Pancreas (tissue), 10 donors: Measurements from ENCODE around the gene MYOCD. TPM values are rescaled to one million over a fixed set of nuclear protein-coding genes. Genes with fewer than 3 reads are reported as not detected.

ENCODE experiments used
- ATAC-seq, 4 donors: fragments of 200-7000 bp; cut with Tn5 transposase; one replicate each; pipeline versions ENCODE4 v1.8.0 to v1.9.1; 2020; ENCODE audit warnings: mild to moderate bottlenecking in 4 of 4, moderate library complexity in 4 of 4
- DNase-seq, 6 donors: peaks; one replicate each; pipeline ENCODE4 v3.0.0-alpha.2; 2020
- FAIRE-seq: peaks from 2 replicates; lab custom pipeline; 2012; peaks lifted over from hg19 to GRCh38; lab: Jason Lieb, UNC
- H3K27ac ChIP-seq, 4 donors: fragments of 200-600 bp; sonication (generic); 1 replicate in 3 of 4; 2 replicates in 1 of 4; pipeline versions ENCODE4 v1.5.0 to v1.8.0; 2020
- H3K27me3 ChIP-seq, 4 donors: fragments of 200-600 bp; one replicate each; pipeline ENCODE4 v1.8.0; 2021
- H3K36me3 ChIP-seq, 3 donors: fragments of 200-600 bp; sonication (generic) in 1 of 3; one replicate each; pipeline versions ENCODE4 v1.5.0 to v1.8.0; 2020 to 2021
- H3K4me1 ChIP-seq, 3 donors: fragments of 200-600 bp; one replicate each; pipeline ENCODE4 v1.8.0; 2021
- H3K4me3 ChIP-seq, 4 donors: fragments of 200-600 bp; sonication (generic) in 2 of 4; one replicate each; pipeline versions ENCODE4 v1.5.0 to v1.8.0; 2020 to 2021
- H3K9me3 ChIP-seq, 4 donors: fragments of 200-600 bp; one replicate each; pipeline ENCODE4 v1.8.0; 2021
- WGBS, 2 donors: extraction: QIAGEN DNeasy Blood & Tissue Kit; methylation state at CpG; one replicate each; pipeline ENCODE4 v1.1.7; 2013; 5-methylcytosine and 5-hydroxymethylcytosine counted together
- intact Hi-C, 3 donors: fragments of 100-400 bp; cut with DNase I; formaldehyde crosslinking; loops; one replicate each; pipeline versions ENCODE4 v1.11.1 to v1.14.2; 2022
- polyA plus RNA-seq, 2 donors: library from polyadenylated mRNA; stranded (reverse); fragments of 200-250 nt; gene quantifications; one replicate each; pipeline ENCODE4 v1.2.3, GENCODE V29; 2013
- total RNA-seq, 6 donors: library from RNA; stranded (reverse); fragmentation: NEBNext Ultra II Directional in 4 of 6; extraction: Animal tissue kit (Norgen Biotek cat#: 25700) in 4 of 6; gene quantifications; one replicate each; pipeline versions ENCODE4 v1.2.1 to v1.2.4, GENCODE V29; 2021 to 2023
- TF ChIP-seq, protein P1 (sequence below), 4 donors: fragments of 200-600 bp; sonication (generic) in 3 of 4; IDR thresholded peaks; one replicate each; pipeline versions ENCODE4 v1.5.0 to v1.8.0; 2021; ENCODE audit warnings: antibody characterized with exemption in 4 of 4
- donor health status: healthy with polysubstance abuse.
- donor health status: DM: no; HTN: no; CAD: no; lungs with moderate emphysema.
- donor health status: DM: no; HTN: no; CAD: no.
- donor health status: control.
- donor health status: control.
- donor health status: Bipolar disorder and iron deficiency.
- donor health status: DM: yes; HTN: yes; CAD: no.
- donor health status: DM: no; HTN: no; CAD: no.
- donor health status: DM: no; HTN: no; CAD: no.
- donor health status: DM: yes; HTN: yes; CAD: no.

MYOCD gene
- total and polyA plus RNA-seq, 8 donors = 0.08 to 0.37 (median 0.23) TPM; not detected in 1

DNA sequence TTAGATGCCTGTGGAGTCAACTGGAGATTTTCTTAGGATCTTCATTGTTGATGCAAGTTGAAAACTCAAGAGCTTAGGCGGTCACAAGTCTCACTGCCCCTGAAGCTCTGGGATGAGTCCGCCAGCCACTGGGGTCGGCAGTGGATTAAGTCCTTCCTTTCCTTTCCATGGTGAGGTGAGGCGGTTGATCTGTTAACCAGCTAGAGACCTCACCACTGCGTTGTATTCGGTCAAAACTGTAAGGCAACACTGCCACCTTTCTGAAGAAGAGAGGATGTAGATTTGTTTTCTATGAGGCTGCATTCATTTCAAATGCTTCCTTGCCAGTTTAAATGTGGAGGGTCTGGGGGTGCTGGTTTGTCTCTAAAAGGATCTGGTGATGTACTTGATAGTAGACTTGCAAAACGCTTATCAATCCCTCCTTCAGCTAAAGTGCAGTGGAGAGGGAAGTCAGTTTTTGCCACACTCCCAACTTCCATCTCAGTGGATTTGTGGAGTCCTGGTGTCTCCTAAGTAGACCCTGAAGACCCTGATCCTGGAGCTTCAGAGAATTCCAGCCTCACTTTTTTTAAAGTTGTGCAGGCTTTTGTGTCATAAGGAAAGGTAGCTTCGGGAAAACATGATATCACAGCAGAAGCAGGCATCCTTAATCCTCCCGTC, 1.7 kb downstream of the MYOCD start:
- peak in 3 of 4 donors; percentile 62 to 75 (median 64) for ATAC-seq
- intact Hi-C loops = loop anchor here in 1 of 3 donors (10.0 kb wide), 2 partner anchors 123 to 413 kb away; no protein-coding TSS in a partner anchor
- no peak overlapping the region for H3K4me3 ChIP-seq
- H3K27ac ChIP-seq = no peak overlapping the region
- H3K4me1 ChIP-seq = peaks cover 0 to 4% (median 0%) of the 10 kb centered on the region in 3 donors
- FAIRE-seq = no peak
- no peak for DNase-seq
- no peaks in the 10 kb centered on the region for H3K36me3 ChIP-seq
- peaks cover 0 to 20% (median 0%) of the 10 kb centered on the region in 4 donors for H3K27me3 ChIP-seq
- no peaks in the 10 kb centered on the region for H3K9me3 ChIP-seq
- 10% methylated on average over 9 of the region's 9 CpGs for whole genome bisulfite sequencing, 2 donors
- TF ChIP-seq, protein P1, sequence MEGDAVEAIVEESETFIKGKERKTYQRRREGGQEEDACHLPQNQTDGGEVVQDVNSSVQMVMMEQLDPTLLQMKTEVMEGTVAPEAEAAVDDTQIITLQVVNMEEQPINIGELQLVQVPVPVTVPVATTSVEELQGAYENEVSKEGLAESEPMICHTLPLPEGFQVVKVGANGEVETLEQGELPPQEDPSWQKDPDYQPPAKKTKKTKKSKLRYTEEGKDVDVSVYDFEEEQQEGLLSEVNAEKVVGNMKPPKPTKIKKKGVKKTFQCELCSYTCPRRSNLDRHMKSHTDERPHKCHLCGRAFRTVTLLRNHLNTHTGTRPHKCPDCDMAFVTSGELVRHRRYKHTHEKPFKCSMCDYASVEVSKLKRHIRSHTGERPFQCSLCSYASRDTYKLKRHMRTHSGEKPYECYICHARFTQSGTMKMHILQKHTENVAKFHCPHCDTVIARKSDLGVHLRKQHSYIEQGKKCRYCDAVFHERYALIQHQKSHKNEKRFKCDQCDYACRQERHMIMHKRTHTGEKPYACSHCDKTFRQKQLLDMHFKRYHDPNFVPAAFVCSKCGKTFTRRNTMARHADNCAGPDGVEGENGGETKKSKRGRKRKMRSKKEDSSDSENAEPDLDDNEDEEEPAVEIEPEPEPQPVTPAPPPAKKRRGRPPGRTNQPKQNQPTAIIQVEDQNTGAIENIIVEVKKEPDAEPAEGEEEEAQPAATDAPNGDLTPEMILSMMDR (IDR thresholded peaks at IDR 0.05) = peak in 1 of 4 donors; percentile 12

GRCh38 chr17:12671906-12672305, 6.2 kb downstream of the MYOCD start:
- TF ChIP-seq, protein P1 (IDR thresholded peaks at IDR 0.05) = no peak
- no peaks in the 10 kb centered on the region for H3K4me1 ChIP-seq
- no peak for FAIRE-seq
- peaks cover 0 to 6% (median 0%) of the 10 kb centered on the region in 4 donors for H3K27me3 ChIP-seq
- ATAC-seq = no peak
- no peak overlapping the region for H3K4me3 ChIP-seq
- no peaks in the 10 kb centered on the region for H3K9me3 ChIP-seq
- H3K36me3 ChIP-seq = no peaks in the 10 kb centered on the region
- 83 to 85% methylated on average over 2 of the region's 2 CpGs for WGBS, 2 donors
- no peak overlapping the region for H3K27ac ChIP-seq
- intact Hi-C loops = no loop called here
- no peak for DNase-seq

DNA sequence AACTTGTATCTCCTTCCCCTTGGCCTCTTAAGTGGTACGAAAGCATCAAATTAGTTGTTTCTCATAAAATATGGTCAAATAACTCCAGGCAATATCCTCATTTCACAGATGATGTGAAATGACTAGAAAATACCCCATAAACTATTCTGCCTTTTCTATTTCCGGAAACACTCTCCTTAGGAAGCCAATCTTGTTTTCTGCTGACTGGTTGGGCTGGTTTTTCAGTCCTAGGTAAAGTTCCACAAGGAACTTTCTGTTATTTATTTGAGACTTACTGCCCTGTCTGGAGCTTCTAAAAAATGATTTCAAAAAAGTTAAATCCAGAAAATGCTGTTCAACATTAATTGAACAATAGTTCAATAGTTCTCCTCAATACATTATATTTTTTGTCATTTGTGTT, 7.3 kb downstream of the MYOCD start:
- no peaks in the 10 kb centered on the region for H3K36me3 ChIP-seq
- FAIRE-seq (no peak), DNase-seq (no peak), ATAC-seq (no peak)
- TF ChIP-seq, protein P1 (IDR thresholded peaks at IDR 0.05) = no peak
- H3K4me1 ChIP-seq = no peaks in the 10 kb centered on the region
- WGBS, 2 donors = 59 to 68% methylated on average over 2 of the region's 2 CpGs
- H3K9me3 ChIP-seq = no peaks in the 10 kb centered on the region
- no peak overlapping the region for H3K4me3 ChIP-seq
- no peak overlapping the region for H3K27ac ChIP-seq
- H3K27me3 ChIP-seq = peaks cover 0 to 4% (median 0%) of the 10 kb centered on the region in 4 donors
- intact Hi-C loops = no loop called here

GRCh38 chr17:12673788-12674187, 8.1 kb downstream of the MYOCD start:
- 79 to 87% methylated on average over 3 of the region's 3 CpGs for WGBS, 2 donors
- Histone ChIP-seq H3K27ac (no peak overlapping the region), H3K36me3 (no peaks in the 10 kb centered on the region), H3K4me3 (no peak overlapping the region), H3K9me3 (no peaks in the 10 kb centered on the region), H3K27me3 (peaks cover 0 to 4% (median 0%) of the 10 kb centered on the region in 4 donors), H3K4me1 (no peaks in the 10 kb centered on the region)
- TF ChIP-seq, protein P1 (IDR thresholded peaks at IDR 0.05) = no peak
- ATAC-seq (no peak), FAIRE-seq (no peak), DNase-seq (no peak)
- intact Hi-C loops = no loop called here

- Histone ChIP-seq H3K36me3 (no peaks in the 10 kb centered on the region), H3K27me3 (peaks cover 0 to 3% (median 0%) of the 10 kb centered on the region in 4 donors), H3K9me3 (no peaks in the 10 kb centered on the region), H3K4me1 (no peaks in the 10 kb centered on the region), H3K4me3 (no peak overlapping the region), H3K27ac (no peak overlapping the region)
- TF ChIP-seq, protein P1 (IDR thresholded peaks at IDR 0.05) = no peak
- no peak for FAIRE-seq
- no peak for DNase-seq
- no peak for ATAC-seq
- WGBS, 2 donors = 60 to 62% methylated on average over 14 of the region's 14 CpGs
- intact Hi-C loops = no loop called here
Measured at GRCh38 chr17:12680407-12680897, 14.8 kb downstream of the MYOCD start.
